Smooth muscle cell of the brain vasculature (primary cell): ENCODE data around the gene SLC26A5.

Experiments
- DNase-seq: peaks from one replicate; pipeline ENCODE4 v3.0.0-alpha.2; 2012; ENCODE audit warnings: low read depth, low spot score

The SLC26A5 gene

GRCh38 chr7:103346396-103346795, 99.6 kb downstream of the SLC26A5 start:
- DNase-seq = no peak

DNA sequence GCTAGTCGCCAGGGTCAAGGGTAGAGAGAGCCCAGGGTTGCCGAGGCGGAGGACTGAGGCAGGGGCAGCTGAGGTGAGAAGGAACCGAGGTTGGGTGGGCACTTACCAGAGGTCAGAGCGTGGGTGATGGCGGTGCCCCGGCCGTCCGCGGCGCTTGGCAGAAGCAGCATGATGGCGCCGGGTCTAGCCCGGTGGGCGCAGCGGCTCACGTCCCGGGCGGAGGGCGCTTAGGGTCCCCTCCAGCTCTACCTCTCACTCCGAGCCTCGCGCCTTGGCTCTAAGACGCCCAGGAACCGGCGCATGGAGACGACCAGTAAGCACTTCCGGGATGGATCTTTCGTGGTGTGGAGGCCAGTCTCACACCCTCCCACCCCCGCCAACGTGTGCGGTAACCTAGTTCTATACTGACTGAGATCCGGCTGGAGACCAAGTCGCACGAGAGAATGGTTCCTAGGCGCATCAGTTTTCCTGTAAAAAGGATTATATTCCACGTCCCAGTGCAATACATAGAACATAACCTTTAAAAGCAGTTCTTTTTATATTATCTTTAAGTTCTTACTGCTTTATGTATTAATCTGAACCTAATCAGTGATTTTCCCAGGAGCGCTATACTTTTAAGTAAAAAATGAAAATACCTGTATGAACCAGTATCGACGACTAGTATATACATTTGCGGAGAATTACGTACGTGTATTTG, 101.4 kb downstream of the SLC26A5 start, which contains the start of gene DNAJC2:
Gene DNAJC2, minus strand, starts transcription at position 315 of the 697 bp plus-strand sequence. Its CDS starts 145 bp downstream, at position 170.
- DNase-seq = peak; percentile 78

GRCh38 chr7:103343758-103344452, 102.1 kb downstream of the SLC26A5 start:
- DNase-seq = no peak

DNA sequence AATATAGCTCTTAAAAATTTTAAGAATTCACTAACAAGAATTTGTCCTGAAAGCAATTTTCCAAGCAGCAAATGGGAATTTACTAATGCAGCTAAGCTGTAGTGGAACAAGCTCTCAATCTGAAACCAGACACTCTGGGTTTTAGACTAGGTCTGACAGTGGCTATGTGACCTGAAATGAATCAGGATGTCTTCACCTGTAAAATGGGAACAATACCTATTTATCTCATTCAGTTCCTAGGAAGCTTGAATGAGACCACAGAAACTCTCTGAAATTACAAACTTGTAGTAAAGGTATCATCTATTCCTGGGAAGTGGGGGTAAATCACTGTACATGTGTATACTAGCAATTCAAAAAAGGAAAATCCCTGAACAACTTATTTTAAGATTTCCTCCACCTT, 102.7 kb downstream of the SLC26A5 start:
- no peak for DNase-seq

DNA sequence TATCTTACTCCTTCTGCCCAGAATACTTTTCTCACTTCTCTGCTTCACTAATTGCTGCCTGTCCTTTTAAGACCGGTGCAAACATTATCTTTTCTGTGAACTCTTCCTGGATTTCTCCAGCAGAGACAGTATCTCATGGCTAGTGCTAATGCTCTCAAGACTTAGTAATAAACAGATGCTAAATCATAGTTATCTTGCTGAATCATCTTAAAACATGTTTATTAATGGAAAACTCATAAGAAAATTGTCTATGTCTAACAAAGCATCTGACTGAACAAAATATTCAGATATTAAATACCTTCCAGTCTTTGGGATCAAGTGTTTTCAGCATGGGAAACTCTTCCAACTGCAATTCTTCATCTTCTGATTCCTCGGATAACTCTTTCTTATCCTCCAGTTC, 104.5 kb downstream of the SLC26A5 start:
- DNase-seq = no peak

- no peak for DNase-seq
These were observed 107.1 kb downstream of the SLC26A5 start for GRCh38 chr7:103338864-103339263.

DNA sequence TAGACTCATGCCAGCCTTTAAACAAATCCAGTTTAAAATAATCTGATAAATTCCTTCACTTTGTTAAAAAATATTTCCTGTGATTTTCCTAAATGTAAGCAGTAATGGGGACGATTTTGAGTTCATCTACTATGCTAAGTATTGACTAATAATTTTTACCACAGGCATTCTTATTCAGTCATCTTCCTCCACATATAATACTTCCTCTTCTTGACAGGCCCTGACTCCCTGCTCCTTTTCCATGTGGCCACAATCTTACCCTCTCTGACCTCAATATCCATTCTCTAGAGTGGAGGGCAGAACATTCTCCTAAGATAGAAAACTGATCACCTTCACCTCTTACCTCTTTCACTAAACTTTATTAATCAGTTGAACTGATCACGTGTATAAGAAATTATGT, 109.2 kb downstream of the SLC26A5 start:
- no peak for DNase-seq

GRCh38 chr7:103325744-103326143, 120.3 kb downstream of the SLC26A5 start:
- no peak for DNase-seq
